BJ (cell line): Measurements from ENCODE around the gene KEAP1. TPM values are rescaled to one million over a fixed set of nuclear protein-coding genes. Genes with fewer than 3 reads are reported as not detected.

Source experiments
- CTCF ChIA-PET: fragments of 350-600 bp; formaldehyde crosslinking; extraction: SDS; loops from one replicate; lab custom pipeline; 2021; ENCODE audit warnings: antibody characterized with exemption, inconsistent platforms; lab: Yijun Ruan, JAX
- POLR2A ChIA-PET: fragments of 300-600 bp; sonication (Branson Sonifier 250); formaldehyde crosslinking; extraction: SDS; loops from one replicate; lab custom pipeline; 2021; ENCODE audit warnings: antibody characterized with exemption; lab: Charles Lee
- DNase-seq: peaks from one replicate; pipeline ENCODE4 v3.0.0-alpha.2; 2011; ENCODE audit warnings: low read depth
- H3K27me3 ChIP-seq: 2 replicates; pipeline ENCODE4 v1.6.0; 2011; ENCODE audit warnings: low read length; ENCODE audit not compliant: control insufficient read depth, insufficient read depth
- H3K36me3 ChIP-seq: 2 replicates; pipeline ENCODE4 v1.5.1; 2011; ENCODE audit warnings: low read length; ENCODE audit not compliant: control insufficient read depth, insufficient read depth
- H3K4me3 ChIP-seq: 2 replicates; pipeline ENCODE4 v1.5.1; 2011; ENCODE audit warnings: low read depth, mild to moderate bottlenecking, control low read depth, low read length
- polyA plus RNA-seq: library from polyadenylated mRNA; depleted of rRNA; stranded (reverse); fragments of >200 nt; gene quantifications from 2 replicates; pipeline ENCODE4 v1.2.3, GENCODE V29; 2011
- TF ChIP-seq, protein P1 (sequence below): IDR thresholded peaks from 2 replicates; pipeline ENCODE4 v1.5.1; 2011; ENCODE audit warnings: low read depth, mild to moderate bottlenecking, control low read depth, inconsistent platforms, low read length, moderate library complexity; ENCODE audit not compliant: insufficient read depth

Gene KEAP1
- polyA plus RNA-seq, 1 experiment: 114 TPM

DNA sequence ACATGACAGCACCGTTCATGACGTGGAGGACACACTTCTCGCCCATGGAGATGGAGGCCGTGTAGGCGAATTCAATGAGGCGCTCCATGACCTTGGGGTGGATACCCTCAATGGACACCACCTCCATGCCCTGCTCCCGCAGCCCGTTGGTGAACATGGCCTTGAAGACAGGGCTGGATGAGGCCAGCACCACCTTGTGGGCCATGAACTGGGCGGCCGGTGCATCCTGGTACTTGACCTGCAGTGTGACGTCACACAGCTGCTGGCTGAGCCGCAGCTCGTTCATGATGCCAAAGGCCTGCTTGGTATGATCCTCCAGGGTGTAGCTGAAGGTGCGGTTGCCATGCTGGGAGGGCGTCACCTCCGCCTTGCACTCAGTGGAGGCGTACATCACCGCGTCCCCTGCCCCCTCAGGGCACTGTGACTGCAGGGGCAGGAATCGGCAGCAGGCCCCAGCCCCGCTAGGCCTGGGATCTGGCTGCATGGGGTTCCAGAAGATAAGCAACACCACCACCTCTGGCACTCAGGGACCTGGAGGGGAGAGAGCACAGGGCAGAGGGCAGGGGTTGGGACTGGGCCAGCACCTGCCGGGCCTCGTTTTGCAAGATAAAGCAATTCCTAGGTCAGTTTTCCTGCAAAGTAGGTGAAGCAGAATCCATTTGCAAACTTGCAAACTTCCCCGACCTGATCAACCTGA is 3.5 kb downstream of the KEAP1 start:
- CTCF ChIA-PET: interaction anchor here (1.0 to 2.1 kb wide), 2 partner anchors 8 to 17 kb away, joined by 3 to 7 read pairs; no protein-coding TSS in a partner anchor
- Histone ChIP-seq H3K27me3 (no peaks in the 10 kb centered on the region), H3K36me3 (peaks cover 14% of the 10 kb centered on the region), H3K4me3 (no peak overlapping the region)
- DNase-seq: no peak
- POLR2A ChIA-PET: no interaction called here
- TF ChIP-seq, protein P1, sequence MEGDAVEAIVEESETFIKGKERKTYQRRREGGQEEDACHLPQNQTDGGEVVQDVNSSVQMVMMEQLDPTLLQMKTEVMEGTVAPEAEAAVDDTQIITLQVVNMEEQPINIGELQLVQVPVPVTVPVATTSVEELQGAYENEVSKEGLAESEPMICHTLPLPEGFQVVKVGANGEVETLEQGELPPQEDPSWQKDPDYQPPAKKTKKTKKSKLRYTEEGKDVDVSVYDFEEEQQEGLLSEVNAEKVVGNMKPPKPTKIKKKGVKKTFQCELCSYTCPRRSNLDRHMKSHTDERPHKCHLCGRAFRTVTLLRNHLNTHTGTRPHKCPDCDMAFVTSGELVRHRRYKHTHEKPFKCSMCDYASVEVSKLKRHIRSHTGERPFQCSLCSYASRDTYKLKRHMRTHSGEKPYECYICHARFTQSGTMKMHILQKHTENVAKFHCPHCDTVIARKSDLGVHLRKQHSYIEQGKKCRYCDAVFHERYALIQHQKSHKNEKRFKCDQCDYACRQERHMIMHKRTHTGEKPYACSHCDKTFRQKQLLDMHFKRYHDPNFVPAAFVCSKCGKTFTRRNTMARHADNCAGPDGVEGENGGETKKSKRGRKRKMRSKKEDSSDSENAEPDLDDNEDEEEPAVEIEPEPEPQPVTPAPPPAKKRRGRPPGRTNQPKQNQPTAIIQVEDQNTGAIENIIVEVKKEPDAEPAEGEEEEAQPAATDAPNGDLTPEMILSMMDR: no peak

DNA sequence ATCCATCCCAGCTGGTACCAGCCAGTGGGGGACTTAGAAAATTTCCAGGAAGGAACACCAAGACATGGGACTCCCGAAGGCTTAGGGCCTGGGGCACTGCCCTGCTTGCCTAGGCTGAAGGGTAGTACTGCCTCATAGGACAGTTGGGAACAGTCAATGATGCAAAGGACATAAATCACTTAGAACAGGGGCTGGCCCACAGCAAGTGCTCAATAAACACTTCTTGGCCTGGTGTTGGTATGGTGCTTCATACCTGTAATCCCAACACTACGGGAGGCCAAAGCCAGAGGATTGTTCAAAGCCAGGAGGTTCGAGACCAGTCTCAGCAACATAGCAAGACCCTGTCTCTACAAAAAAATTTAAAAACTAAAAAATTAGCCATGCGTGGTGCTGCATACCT is 5.8 kb downstream of the KEAP1 start:
- no peak overlapping the region for H3K4me3 ChIP-seq
- peaks cover 17% of the 10 kb centered on the region for H3K36me3 ChIP-seq
- ChIA-PET CTCF (interaction anchor here (1.0 to 2.4 kb wide), 3 partner anchors 14 to 202 kb away, joined by 3 to 5 read pairs (median 5); no protein-coding TSS in a partner anchor), POLR2A (no interaction called here)
- no peak for DNase-seq
- H3K27me3 ChIP-seq: no peaks in the 10 kb centered on the region
- TF ChIP-seq, protein P1: no peak

DNA sequence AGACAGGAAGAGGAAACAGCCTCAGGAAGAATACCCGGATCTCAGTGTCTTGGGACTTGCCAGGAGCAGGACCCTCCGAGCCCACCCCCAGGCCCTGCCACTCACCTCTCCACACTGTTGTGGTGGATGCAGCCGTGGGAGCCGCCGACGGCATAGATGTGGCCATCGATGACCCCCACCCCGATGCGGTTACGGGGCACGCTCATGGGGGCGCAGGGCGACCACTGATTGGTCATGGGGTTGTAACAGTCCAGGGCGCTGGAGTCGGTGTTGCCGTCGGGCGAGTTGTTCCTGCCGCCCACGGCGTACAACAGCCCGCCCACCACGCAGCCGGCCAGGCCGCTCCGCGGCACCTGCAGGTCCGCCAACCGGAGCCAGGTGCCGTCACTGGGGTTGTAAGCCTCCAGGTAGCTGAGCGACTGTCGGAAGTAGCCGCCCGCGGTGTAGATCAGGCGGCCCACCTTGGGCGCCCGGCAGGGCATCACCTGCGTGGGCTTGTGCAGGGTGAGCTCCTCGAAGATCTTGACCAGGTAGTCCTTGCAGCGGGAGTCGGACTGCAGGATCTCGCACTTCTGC is 11.6 kb downstream of the KEAP1 start:
- TF ChIP-seq, protein P1: no peak
- H3K36me3 ChIP-seq: peaks cover 24% of the 10 kb centered on the region
- no peak overlapping the region for H3K4me3 ChIP-seq
- CTCF ChIA-PET: interaction anchor here (1.1 to 2.6 kb wide), 3 partner anchors 8 to 19 kb away, joined by 3 to 7 read pairs (median 3); no protein-coding TSS in a partner anchor
- no peak for DNase-seq
- H3K27me3 ChIP-seq: no peaks in the 10 kb centered on the region
- POLR2A ChIA-PET: no interaction called here

DNA sequence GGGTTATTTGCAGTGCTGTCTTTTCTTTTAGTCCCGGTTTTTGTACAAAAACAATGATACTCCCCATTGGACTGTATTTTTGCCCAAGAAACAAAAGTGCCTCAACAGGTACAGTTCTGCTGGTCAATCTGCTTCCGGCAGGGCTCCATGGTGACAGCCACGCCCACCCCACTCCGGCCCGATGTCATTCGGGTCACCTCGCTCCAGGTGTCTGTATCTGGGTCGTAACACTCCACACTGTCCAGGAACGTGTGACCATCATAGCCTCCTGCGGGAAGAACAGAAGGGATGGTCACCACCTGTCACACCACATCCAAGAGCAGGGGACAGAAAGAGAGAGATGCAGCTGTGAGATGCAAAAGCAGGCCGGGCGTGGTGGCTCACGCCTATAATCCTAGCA is 16.6 kb downstream of the KEAP1 start:
- Histone ChIP-seq H3K27me3 (no peaks in the 10 kb centered on the region), H3K4me3 (no peak overlapping the region), H3K36me3 (peaks cover 19% of the 10 kb centered on the region)
- POLR2A ChIA-PET: no interaction called here
- DNase-seq: no peak
- CTCF ChIA-PET: no interaction called here
- TF ChIP-seq, protein P1: no peak

GRCh38 chr19:10478903-10479384 is 24.2 kb downstream of the KEAP1 start:
- Histone ChIP-seq H3K27me3 (no peaks in the 10 kb centered on the region), H3K4me3 (peak overlapping the region; percentile 37), H3K36me3 (no peaks in the 10 kb centered on the region)
- ChIA-PET CTCF (interaction anchor here (0.5 to 2.0 kb wide), 14 partner anchors 9 to 468 kb away, joined by 3 to 5 read pairs (median 3); no protein-coding TSS in a partner anchor), POLR2A (no interaction called here)
- DNase-seq: peak; percentile 62
- TF ChIP-seq, protein P1: peak; percentile 70
